ENCODE measurements around the gene PRELP.
A peak's percentile ranks its signal among the peaks of the same experiment; 100 is the strongest.

PRELP gene

DNA sequence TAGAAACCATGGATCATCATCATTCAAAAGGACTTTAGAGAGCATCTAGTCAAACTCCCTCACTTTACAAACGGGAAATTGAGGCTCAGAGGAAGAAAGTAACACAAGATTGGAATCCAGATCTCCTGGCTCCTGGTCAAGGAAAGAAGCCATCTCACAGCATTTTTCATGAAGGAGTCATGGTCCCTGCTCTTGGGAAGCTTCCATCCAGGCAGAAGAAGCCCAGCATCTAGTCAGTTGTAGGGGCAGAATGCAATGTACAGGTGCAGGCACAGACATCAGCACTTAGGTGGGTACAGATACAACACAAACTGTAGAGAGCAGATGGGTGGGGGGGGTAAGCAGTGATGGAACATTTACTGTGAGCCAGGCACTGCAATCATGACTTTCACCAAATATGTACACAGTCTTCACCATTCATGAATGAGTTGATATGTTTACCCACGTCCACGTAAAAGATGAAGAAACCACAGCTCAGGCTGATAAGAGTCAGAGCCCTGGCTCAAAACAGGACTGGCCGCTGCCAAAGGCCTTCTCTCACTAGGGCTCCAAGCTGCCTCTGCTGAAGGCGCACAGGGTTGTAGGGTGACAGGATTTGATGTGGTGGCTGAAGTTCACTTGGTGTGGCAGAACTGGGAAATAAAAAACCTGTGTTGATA is 62.3 kb downstream of the PRELP start:
- peak; percentile 58 for DNase-seq (ENCODE audit: low read depth)
- TF ChIP-seq, protein P1, sequence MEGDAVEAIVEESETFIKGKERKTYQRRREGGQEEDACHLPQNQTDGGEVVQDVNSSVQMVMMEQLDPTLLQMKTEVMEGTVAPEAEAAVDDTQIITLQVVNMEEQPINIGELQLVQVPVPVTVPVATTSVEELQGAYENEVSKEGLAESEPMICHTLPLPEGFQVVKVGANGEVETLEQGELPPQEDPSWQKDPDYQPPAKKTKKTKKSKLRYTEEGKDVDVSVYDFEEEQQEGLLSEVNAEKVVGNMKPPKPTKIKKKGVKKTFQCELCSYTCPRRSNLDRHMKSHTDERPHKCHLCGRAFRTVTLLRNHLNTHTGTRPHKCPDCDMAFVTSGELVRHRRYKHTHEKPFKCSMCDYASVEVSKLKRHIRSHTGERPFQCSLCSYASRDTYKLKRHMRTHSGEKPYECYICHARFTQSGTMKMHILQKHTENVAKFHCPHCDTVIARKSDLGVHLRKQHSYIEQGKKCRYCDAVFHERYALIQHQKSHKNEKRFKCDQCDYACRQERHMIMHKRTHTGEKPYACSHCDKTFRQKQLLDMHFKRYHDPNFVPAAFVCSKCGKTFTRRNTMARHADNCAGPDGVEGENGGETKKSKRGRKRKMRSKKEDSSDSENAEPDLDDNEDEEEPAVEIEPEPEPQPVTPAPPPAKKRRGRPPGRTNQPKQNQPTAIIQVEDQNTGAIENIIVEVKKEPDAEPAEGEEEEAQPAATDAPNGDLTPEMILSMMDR (conservative IDR thresholded peaks at IDR 0.05; ENCODE audit: low read length) = no peak
- H3K4me3 ChIP-seq (ENCODE audit: low read length) = no peak overlapping the region

DNA sequence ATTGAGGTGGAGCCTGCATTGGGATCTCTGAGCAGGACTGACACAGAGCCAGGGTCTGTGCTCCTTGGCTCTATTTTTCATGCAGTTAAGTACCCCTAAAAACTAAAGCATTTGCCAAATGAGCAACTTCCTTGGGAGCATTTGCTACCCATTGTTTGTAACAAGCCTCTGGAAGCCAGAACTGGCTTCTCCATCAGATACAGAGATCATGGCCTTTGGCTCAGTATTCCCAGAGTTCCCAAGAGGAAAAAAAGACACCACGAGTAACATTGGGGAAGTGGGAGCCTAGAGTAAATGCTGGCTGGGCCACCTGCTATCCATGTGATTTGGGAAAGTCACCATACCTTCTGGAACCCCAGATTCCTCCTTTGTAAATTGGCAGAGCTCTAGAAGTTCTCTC is 63.1 kb downstream of the PRELP start:
- DNase-seq (ENCODE audit: low read depth) = no peak
- TF ChIP-seq, protein P1 (conservative IDR thresholded peaks at IDR 0.05; ENCODE audit: low read length) = no peak
- no peak overlapping the region for H3K4me3 ChIP-seq (ENCODE audit: low read length)

DNA sequence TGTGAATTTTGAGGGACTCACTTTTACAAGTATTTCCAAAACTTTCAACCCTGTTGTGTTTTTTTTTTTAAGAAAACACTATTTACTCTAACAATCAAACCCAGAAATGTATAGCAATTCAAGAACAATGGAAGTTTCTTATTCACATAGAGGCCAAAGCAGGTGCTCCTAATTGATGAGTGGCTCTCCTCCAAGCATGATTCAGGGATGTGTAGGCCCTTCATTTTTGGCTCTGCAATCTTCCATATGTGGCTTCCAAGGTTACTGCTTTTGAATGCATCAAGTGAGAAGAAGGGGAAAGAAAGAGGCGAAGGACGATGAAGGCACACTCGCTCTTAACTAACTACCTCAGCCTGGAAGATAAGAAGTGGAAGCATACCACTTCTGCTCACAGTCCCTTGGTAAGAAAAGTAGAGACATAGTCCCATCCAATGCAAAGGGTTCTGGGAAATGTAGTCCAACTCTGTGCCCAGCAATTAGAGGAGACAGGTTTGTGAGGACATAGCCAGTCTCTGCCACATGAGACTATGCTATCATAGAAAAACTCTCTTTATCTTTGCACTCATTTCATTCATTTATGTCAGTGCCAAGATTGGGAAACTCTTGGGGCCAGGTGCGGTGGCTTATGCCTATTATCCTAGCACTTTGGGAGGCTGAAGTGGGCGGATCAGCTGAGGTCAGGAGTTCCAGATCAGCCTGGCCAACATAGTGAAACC is 64.4 kb downstream of the PRELP start:
- H3K4me3 ChIP-seq (ENCODE audit: low read length) = no peak overlapping the region
- TF ChIP-seq, protein P1 (conservative IDR thresholded peaks at IDR 0.05; ENCODE audit: low read length) = no peak
- DNase-seq (ENCODE audit: low read depth) = no peak
